BLaER1 (cell line): ENCODE data around the gene CAMKMT.

Experiments used
- H3K27ac ChIP-seq: shearing (Covaris generic); formaldehyde crosslinking; 2 replicates; pipeline ENCODE4 v1.8.1; 2022
- H3K27me3 ChIP-seq: shearing (Covaris generic); formaldehyde crosslinking; 2 replicates; pipeline ENCODE4 v1.8.1; 2022
- H3K36me3 ChIP-seq: shearing (Covaris generic); formaldehyde crosslinking; 2 replicates; pipeline ENCODE4 v1.8.1; 2022
- H3K4me1 ChIP-seq: shearing (Covaris generic); formaldehyde crosslinking; 2 replicates; pipeline ENCODE4 v1.8.1; 2022
- H3K4me2 ChIP-seq: shearing (Covaris generic); formaldehyde crosslinking; 2 replicates; pipeline ENCODE4 v1.8.1; 2022
- H3K4me3 ChIP-seq: shearing (Covaris generic); formaldehyde crosslinking; 2 replicates; pipeline ENCODE4 v1.8.1; 2022
- H3K9ac ChIP-seq: shearing (Covaris generic); formaldehyde crosslinking; 2 replicates; pipeline ENCODE4 v1.8.1; 2022
- H3K9me3 ChIP-seq: shearing (Covaris generic); formaldehyde crosslinking; 2 replicates; pipeline ENCODE4 v1.8.1; 2022
- H4K20me1 ChIP-seq: shearing (Covaris generic); formaldehyde crosslinking; 2 replicates; pipeline ENCODE4 v1.8.1; 2022
- Cebpa-rat ChIP-seq: shearing (Covaris generic); IDR thresholded peaks from 2 replicates; pipeline ENCODE4 v1.8.1; 2022

Gene CAMKMT

GRCh38 chr2:44623622-44624351 is 262.0 kb downstream of the CAMKMT start:
- no peaks in the 10 kb centered on the region for H4K20me1 ChIP-seq
- no peaks in the 10 kb centered on the region for H3K4me1 ChIP-seq
- H3K4me3 ChIP-seq: no peak overlapping the region
- no peaks in the 10 kb centered on the region for H3K36me3 ChIP-seq
- no peak for TF ChIP-seq Cebpa-rat
- no peak overlapping the region for H3K9ac ChIP-seq
- no peak overlapping the region for H3K4me2 ChIP-seq
- peaks cover 6% of the 10 kb centered on the region; the same call in 1 of the 2 replicates for H3K9me3 ChIP-seq
- H3K27ac ChIP-seq: no peak overlapping the region
- H3K27me3 ChIP-seq: no peaks in the 10 kb centered on the region

- H3K9ac ChIP-seq: no peak overlapping the region
- no peaks in the 10 kb centered on the region for H4K20me1 ChIP-seq
- H3K4me3 ChIP-seq: no peak overlapping the region
- H3K4me1 ChIP-seq: no peaks in the 10 kb centered on the region
- H3K4me2 ChIP-seq: no peak overlapping the region
- no peaks in the 10 kb centered on the region for H3K27me3 ChIP-seq
- H3K9me3 ChIP-seq: peaks cover 5% of the 10 kb centered on the region
- no peaks in the 10 kb centered on the region for H3K36me3 ChIP-seq
- no peak overlapping the region for H3K27ac ChIP-seq
- TF ChIP-seq Cebpa-rat: no peak
Observed at GRCh38 chr2:44628297-44628696, 266.6 kb downstream of the CAMKMT start.

- Histone ChIP-seq H3K4me2 (no peak overlapping the region), H3K4me1 (no peaks in the 10 kb centered on the region), H3K27ac (no peak overlapping the region), H3K36me3 (no peaks in the 10 kb centered on the region), H3K27me3 (no peaks in the 10 kb centered on the region), H4K20me1 (no peaks in the 10 kb centered on the region), H3K9me3 (peaks cover 9% of the 10 kb centered on the region), H3K4me3 (no peak overlapping the region), H3K9ac (no peak overlapping the region)
- TF ChIP-seq Cebpa-rat: no peak
Observed at GRCh38 chr2:44632931-44633689, 271.4 kb downstream of the CAMKMT start.

GRCh38 chr2:44635725-44636124 is 274.0 kb downstream of the CAMKMT start:
- no peak overlapping the region for H3K9ac ChIP-seq

GRCh38 chr2:44638649-44639048 is 276.9 kb downstream of the CAMKMT start:
- peaks cover 3% of the 10 kb centered on the region; the same call in 1 of the 2 replicates for H3K9me3 ChIP-seq
- TF ChIP-seq Cebpa-rat: no peak
- H3K4me2 ChIP-seq: no peak overlapping the region
- no peak overlapping the region for H3K27ac ChIP-seq
- no peaks in the 10 kb centered on the region for H3K27me3 ChIP-seq
- H3K9ac ChIP-seq: no peak overlapping the region
- no peaks in the 10 kb centered on the region for H4K20me1 ChIP-seq
- H3K4me1 ChIP-seq: no peaks in the 10 kb centered on the region
- no peaks in the 10 kb centered on the region for H3K36me3 ChIP-seq
- H3K4me3 ChIP-seq: no peak overlapping the region

More at GRCh38 chr2:44635725-44636124, 274.0 kb downstream of the CAMKMT start:
- Histone ChIP-seq H3K9me3 (peaks cover 9% of the 10 kb centered on the region), H3K4me3 (no peak overlapping the region), H3K4me2 (no peak overlapping the region), H4K20me1 (no peaks in the 10 kb centered on the region), H3K4me1 (no peaks in the 10 kb centered on the region), H3K36me3 (no peaks in the 10 kb centered on the region), H3K27me3 (no peaks in the 10 kb centered on the region), H3K27ac (no peak overlapping the region)
- no peak for TF ChIP-seq Cebpa-rat

- Histone ChIP-seq H3K4me2 (no peak overlapping the region), H3K9ac (no peak overlapping the region), H3K27ac (no peak overlapping the region), H4K20me1 (no peaks in the 10 kb centered on the region), H3K9me3 (peaks cover 3% of the 10 kb centered on the region; the same call in 1 of the 2 replicates), H3K36me3 (no peaks in the 10 kb centered on the region), H3K27me3 (no peaks in the 10 kb centered on the region), H3K4me3 (no peak overlapping the region), H3K4me1 (no peaks in the 10 kb centered on the region)
- no peak for TF ChIP-seq Cebpa-rat
Observed at GRCh38 chr2:44639399-44639798, 277.7 kb downstream of the CAMKMT start.

- Histone ChIP-seq H3K36me3 (no peaks in the 10 kb centered on the region), H3K9me3 (no peaks in the 10 kb centered on the region), H3K4me2 (no peak overlapping the region), H3K27me3 (no peaks in the 10 kb centered on the region), H4K20me1 (no peaks in the 10 kb centered on the region), H3K4me1 (no peaks in the 10 kb centered on the region), H3K4me3 (no peak overlapping the region), H3K27ac (no peak overlapping the region), H3K9ac (no peak overlapping the region)
- TF ChIP-seq Cebpa-rat: no peak
Observed at GRCh38 chr2:44642123-44642857, 280.5 kb downstream of the CAMKMT start.

- H3K4me3 ChIP-seq: no peak overlapping the region
- H3K4me2 ChIP-seq: no peak overlapping the region
- H3K36me3 ChIP-seq: no peaks in the 10 kb centered on the region
- H3K27me3 ChIP-seq: no peaks in the 10 kb centered on the region
- H3K9ac ChIP-seq: no peak overlapping the region
- no peaks in the 10 kb centered on the region for H3K4me1 ChIP-seq
- no peaks in the 10 kb centered on the region for H4K20me1 ChIP-seq
- TF ChIP-seq Cebpa-rat: no peak
- no peaks in the 10 kb centered on the region for H3K9me3 ChIP-seq
- H3K27ac ChIP-seq: no peak overlapping the region
Observed at GRCh38 chr2:44645937-44646336, 284.2 kb downstream of the CAMKMT start.

GRCh38 chr2:44649381-44649780 is 287.6 kb downstream of the CAMKMT start:
- no peak overlapping the region for H3K27ac ChIP-seq
- no peak overlapping the region for H3K4me3 ChIP-seq
- no peaks in the 10 kb centered on the region for H3K36me3 ChIP-seq
- H4K20me1 ChIP-seq: no peaks in the 10 kb centered on the region
- H3K9me3 ChIP-seq: no peaks in the 10 kb centered on the region
- no peaks in the 10 kb centered on the region for H3K4me1 ChIP-seq
- TF ChIP-seq Cebpa-rat: no peak
- H3K27me3 ChIP-seq: no peaks in the 10 kb centered on the region
- H3K4me2 ChIP-seq: no peak overlapping the region
- H3K9ac ChIP-seq: no peak overlapping the region

- Histone ChIP-seq H3K27ac (no peak overlapping the region), H3K4me2 (no peak overlapping the region), H3K4me1 (no peaks in the 10 kb centered on the region), H3K9me3 (no peaks in the 10 kb centered on the region), H3K9ac (no peak overlapping the region), H3K4me3 (no peak overlapping the region), H4K20me1 (no peaks in the 10 kb centered on the region), H3K36me3 (no peaks in the 10 kb centered on the region), H3K27me3 (no peaks in the 10 kb centered on the region)
- TF ChIP-seq Cebpa-rat: no peak
Observed at GRCh38 chr2:44650796-44651195, 289.0 kb downstream of the CAMKMT start.
